GM18526 (cell line): ENCODE results near the gene BCAS3.

Source experiments
- POLR2A ChIP-seq: IDR thresholded peaks from 3 replicates; pipeline ENCODE4 v1.6.1; 2011; ENCODE audit not compliant: insufficient read length; ENCODE audit errors: extremely low read depth

The BCAS3 gene

GRCh38 chr17:61225178-61225882, 547.7 kb downstream of the BCAS3 start:
- no peak for TF ChIP-seq POLR2A

DNA sequence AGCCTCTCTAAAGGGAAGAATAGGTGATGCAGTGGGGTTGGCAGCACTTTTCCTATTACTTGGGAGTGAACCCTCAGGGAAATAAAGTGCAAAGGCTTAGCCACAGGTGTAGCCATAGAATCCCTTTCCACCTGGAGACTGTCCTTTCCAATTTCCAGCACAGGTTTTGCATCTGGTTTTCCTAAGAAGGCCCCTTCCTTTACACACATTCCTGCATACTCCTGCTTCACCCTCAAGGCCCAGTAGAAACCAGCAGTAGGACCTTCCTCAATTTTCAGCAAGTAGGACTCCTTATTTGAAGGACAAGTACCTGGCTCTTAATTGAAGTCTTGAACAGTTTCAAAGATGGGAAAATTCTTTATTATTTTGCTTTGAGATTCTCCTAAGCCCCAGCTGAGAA, 550.2 kb downstream of the BCAS3 start:
- TF ChIP-seq POLR2A, result no peak

DNA sequence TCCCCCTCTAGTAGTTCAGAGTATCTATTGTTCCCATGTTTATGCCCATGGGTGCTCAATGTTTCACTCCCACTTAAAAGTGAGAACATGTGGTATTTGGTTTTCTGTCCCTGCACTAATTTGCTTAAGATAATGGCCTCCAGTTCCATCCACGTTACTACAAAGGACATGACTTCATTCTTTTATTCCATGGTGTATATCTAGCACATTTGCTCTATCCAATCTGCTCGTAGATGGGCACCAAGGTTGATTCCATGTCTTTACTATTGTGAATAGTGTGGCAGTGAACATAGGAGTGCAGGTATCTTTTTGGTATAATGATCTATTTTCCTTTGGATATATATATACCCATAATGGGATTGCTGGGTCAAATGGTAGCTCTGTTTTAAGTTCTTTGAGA, 552.8 kb downstream of the BCAS3 start:
- no peak for TF ChIP-seq POLR2A

- no peak for TF ChIP-seq POLR2A
Observed at GRCh38 chr17:61230972-61231820, 553.5 kb downstream of the BCAS3 start.

- TF ChIP-seq POLR2A, result no peak
Observed at GRCh38 chr17:61232871-61233270, 555.2 kb downstream of the BCAS3 start.

GRCh38 chr17:61233991-61234750, 556.5 kb downstream of the BCAS3 start:
- TF ChIP-seq POLR2A, result no peak

DNA sequence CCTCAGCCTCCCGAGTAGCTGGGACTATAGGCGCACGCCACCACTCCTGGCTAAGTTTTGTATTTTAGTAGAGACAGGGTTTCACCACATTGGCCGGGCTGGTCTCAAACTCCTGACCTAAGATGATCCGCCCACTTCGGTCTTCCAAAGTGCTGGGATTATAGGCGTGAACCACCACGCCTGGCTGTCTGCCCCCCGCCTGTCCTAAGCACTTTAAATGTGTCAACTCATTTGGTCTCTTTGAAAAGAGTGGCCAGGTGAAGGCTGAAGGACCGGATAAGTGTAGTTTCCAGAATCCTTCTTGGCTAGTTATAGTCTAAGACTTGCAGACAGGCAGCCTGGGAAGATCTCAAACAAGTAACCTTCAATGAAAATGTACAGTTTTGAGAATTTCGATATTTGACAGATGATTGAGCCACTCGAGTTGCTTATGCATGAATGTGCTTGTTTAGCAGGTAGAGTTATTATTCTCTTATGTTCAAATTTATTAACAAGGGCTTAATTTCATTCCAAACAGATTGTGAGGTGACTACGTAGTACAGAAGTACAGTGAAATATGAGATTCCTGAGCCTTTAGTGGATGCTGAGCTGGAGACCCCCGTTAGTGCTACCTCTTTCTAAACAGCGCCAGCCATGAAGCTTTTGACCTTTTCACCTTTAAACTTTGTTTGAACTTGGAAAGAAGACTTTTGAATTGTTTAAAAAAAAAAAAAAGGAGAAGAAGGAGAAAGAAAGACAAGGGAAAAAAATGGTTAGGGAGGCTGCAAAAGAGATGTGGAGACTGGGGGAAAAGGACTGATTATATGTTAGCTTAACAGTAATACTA, 557.6 kb downstream of the BCAS3 start:
- TF ChIP-seq POLR2A, result no peak

DNA sequence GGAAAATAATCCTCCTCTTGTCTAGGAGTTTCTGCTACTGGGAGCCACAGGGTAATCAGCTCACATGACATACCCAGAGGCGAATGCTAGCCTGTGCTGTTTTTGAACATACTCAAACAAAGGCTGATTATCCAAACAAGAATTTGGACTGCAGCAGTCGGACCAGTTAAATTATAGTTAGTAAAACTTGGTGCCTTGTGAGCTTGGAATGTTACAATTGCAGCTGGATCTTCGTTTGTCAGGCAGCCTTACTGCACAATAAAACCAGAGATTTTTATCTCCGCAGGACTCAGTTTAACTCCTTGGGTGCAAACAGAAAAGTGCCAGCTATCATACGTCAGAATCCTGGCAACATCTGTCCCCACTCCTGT, 558.2 kb downstream of the BCAS3 start:
- no peak for TF ChIP-seq POLR2A

DNA sequence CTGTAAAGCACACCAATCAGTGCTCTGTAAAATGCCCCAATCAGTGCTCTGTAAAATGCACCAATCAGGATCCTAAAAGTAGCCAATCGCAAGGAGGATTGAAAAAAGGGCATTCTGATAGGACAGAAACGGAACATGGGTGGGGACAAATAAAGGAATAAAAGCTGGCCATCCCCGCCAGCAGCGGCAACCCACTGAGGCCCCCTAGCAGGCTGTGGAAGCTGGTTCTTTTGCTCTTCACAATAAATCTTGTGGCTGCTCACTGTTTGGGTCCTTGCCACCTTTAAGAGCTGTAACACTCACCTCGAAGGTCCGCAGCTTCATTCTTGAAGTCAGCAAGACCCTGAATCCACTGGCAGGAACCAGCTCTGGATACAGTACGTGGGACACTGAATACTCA, 559.6 kb downstream of the BCAS3 start:
- no peak for TF ChIP-seq POLR2A

- TF ChIP-seq POLR2A, result no peak
Observed at GRCh38 chr17:61238455-61238933, 560.8 kb downstream of the BCAS3 start.

GRCh38 chr17:61239327-61239726, 561.7 kb downstream of the BCAS3 start:
- TF ChIP-seq POLR2A, result no peak

GRCh38 chr17:61239953-61240352, 562.3 kb downstream of the BCAS3 start:
- TF ChIP-seq POLR2A, result no peak

DNA sequence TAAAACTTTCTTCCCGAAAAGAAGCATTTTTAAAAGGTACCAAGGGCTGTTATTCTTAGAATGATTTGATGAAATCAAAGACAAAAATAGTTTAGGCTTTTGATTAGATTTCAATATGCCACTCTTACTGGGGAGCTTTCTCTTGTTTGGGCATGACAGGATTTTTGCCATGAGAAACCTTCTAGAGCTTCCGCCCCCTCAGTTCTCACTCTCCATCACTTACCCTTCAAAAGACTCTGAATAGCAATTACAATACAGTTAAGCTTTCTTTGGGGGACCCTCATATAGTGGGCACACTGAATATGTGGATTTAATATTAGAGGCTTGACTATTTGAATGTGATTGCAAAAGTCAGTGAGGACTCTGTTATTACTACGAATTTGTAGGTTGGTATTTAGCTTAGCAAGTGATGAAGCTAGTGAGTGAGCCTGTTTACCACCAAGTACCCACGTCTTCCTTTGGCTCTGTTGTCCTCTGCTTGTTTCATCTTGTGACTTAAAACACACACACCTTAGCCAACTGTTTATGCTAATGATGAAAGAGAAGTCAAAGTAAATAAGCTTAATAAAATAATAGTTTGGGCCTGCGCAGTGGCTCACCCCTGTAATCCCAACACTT, 563.3 kb downstream of the BCAS3 start:
- TF ChIP-seq POLR2A, result no peak

DNA sequence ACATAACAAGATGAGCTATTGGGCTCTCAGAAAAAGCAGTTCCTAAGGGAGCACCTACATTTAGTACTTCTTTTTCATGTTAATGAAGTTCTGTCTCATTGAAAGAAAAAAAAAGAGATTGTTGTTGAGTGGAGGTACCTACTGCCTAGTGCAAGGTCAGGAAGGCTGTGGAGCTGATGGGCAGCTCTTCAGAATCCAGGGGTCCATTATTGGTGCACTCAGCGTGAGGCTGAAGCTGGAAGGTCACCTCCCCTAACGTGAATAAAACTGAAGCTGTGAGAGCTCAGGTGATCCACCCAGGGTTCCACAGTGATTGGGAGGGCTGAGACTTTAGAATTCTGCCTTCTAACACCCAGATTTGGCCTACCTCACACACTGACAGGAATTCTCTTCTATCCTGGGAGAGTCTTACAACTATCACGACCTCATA, 568.1 kb downstream of the BCAS3 start:
- TF ChIP-seq POLR2A, result no peak
